GM19463 (cell line): ENCODE results near the gene VDAC1.

Experiments used
- ATAC-seq: cut with Tn5 transposase; IDR thresholded peaks from one replicate; pipeline ENCODE4 v1.9.1; 2021; ENCODE audit warnings: mild to moderate bottlenecking, moderate library complexity; ENCODE audit not compliant: unreplicated experiment

VDAC1 gene

DNA sequence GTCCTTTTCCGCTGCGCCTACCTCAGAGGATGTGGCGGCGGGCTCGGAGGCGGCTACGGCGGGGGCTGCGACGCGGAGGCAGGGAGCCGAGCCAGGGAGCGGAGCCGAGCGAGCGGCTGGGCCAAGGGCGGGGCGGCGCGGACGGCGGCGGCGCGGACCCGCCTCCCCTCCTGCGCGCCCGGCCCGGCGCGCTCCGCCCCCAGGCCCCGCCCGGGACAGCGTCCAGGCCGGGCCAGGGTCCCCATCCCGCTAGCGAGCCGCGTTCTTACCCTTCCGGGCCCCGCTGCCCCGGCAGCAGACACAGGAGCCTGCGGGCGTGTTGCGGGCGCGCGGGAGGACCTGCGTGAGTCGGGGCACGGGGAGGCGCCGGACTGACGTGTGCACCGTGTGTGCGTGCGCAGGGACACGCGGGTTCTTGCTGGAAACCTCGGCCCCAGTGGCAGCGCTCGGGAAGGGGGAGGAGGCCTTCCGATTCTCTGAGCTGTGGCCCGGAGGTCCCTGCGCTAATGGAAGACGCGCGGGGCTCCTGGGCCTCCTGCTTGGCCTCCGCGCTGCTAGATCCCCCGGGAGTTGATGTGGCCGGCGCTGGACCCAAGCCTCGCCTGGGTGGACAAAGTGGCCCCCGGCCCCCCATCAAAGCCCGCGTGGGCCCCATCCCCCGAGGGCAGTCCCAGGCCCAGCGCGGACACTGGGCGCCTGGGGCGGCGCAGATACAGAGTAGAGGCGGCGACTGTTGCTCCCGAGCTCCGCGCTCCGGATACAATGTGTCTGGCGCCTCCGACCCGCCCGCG lies at the start of gene VDAC1:
Gene VDAC1 (minus strand): TSS at position 350 of the 791 bp plus-strand sequence. CDS start 11,963 bp downstream, outside the sequence.
- ATAC-seq = peak; percentile 80

GRCh38 chr5:134053840-134054338 lies 49.1 kb upstream of the VDAC1 start:
- ATAC-seq = no peak

GRCh38 chr5:134053314-134053839 lies 48.6 kb upstream of the VDAC1 start:
- no peak for ATAC-seq

GRCh38 chr5:134051305-134051704 lies 46.5 kb upstream of the VDAC1 start:
- ATAC-seq = no peak

DNA sequence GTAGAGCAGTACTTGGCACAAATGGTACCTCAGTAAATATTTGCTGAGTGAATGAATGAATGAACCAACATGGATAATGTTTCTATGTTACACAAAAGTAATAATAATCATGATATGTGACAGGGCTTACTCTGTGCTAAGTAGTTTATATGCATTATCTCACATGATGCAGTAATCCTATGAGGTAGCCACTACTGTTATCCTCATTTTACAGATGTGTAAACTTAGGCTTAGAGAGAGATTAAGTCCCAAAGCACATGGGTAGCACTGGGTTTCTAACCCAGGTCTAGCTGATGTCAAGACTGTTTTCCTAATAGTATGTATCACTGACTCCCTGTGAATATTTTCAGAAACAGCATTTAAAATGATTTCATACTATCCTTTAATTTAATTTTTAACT lies 44.1 kb upstream of the VDAC1 start:
- no peak for ATAC-seq

GRCh38 chr5:134047687-134048056 lies 42.9 kb upstream of the VDAC1 start:
- no peak for ATAC-seq

- ATAC-seq = no peak
Observed at GRCh38 chr5:134046801-134047686, 42.3 kb upstream of the VDAC1 start.

DNA sequence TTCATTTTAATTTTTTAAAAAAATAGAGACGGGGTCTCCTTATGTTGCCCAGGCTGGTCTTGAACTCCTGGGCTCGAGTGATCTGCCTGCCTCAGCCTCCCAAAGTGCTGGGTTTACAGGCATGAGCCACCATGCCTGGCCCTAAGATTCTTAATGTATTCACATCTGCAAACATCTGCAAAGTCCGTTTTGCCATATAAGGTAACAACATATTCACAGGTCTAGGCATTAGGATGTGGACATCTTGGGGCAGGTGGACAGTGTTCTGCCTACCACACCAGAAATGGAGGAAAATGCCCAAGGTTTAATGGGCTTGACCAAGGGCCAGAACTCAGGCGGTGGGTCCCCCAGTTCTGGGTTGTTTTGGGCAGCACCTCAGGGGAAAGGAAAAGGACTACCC lies 41.6 kb upstream of the VDAC1 start:
- no peak for ATAC-seq

DNA sequence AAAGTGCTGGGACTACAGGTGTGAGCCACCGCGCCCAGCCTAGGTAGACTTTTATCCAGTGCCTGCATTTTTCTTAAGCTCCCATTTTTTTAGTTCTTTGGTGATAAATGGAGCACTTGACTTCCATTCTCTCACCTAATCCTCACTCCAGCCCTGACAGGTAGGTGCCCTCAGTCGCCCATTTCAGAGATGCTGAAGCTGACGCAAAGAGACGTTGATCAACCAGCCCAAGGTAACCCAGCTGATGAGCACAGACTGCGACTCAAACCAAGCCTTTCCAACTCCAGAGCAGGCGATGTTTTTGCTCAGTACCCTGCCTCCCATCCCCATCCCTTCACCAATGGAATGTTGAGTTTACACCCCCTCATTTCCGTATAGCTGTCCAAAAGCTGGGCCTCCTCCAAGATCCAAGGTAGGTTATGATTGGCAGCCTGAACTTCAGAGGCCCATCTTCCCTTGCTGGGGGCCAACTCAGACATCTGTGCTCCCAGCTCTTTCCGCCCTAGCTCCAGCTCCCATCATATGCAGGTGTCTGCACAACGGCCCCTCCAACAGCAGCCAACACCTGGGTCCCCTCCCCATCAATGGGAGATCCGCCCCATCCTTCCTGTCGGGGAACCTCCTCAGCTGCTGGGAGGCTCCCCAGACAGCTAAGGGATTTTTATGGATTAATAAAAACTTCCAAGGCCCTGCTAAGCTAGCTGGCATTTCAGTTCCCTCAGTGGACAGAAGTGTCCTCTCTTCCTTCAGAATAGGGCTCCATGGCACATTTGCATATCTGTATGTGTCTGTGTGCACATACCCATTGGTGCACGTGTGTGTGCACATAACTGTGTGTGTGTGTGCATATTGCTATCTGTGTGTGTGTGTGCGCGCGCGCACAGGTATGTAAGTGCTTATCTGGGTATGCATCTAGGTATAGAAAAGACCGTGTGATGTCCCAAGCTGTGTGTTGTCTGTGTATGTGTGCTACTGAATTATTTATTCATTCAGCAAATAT lies 39.3 kb upstream of the VDAC1 start:
- ATAC-seq = no peak

GRCh38 chr5:134041570-134042411 lies 37.0 kb upstream of the VDAC1 start:
- ATAC-seq = peak; percentile 86

GRCh38 chr5:134038138-134038537 lies 33.4 kb upstream of the VDAC1 start:
- no peak for ATAC-seq

GRCh38 chr5:134037160-134037559 lies 32.4 kb upstream of the VDAC1 start:
- ATAC-seq = no peak

- no peak for ATAC-seq
Observed at GRCh38 chr5:134034326-134034725, 29.6 kb upstream of the VDAC1 start.

DNA sequence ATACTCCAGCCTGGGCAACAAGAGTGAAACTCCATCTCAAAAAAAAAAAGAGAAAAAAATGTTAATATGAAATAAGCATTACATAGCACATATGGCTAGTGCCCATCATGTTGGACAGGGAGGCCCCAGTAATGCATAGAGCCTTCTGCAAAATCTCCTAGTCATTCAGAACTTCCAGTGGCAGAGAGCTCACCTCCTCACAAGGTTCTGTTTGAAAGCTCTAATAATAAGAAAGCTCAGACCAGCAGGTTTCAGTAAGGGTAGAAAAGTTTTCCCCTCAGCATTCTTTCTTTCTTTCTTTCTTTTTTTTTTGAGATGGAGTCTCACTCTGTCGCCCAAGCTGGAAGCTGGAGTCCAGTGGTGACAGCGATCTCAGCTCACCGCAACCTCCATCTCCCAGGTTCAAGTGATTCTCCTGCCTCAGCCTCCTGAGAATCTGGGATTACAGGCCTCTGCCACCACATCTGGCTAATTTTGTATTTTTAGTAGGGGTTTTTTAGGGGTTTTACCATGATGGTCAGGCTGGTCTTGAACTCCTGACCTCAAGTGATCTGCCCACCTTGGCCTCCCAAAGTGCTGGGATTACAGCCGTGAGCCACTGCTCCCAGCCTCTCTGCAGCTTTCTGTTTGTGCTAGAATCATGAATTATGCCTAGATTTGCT lies 25.7 kb upstream of the VDAC1 start:
- peak; percentile 52 for ATAC-seq

GRCh38 chr5:134029156-134029555 lies 24.4 kb upstream of the VDAC1 start:
- ATAC-seq = no peak

DNA sequence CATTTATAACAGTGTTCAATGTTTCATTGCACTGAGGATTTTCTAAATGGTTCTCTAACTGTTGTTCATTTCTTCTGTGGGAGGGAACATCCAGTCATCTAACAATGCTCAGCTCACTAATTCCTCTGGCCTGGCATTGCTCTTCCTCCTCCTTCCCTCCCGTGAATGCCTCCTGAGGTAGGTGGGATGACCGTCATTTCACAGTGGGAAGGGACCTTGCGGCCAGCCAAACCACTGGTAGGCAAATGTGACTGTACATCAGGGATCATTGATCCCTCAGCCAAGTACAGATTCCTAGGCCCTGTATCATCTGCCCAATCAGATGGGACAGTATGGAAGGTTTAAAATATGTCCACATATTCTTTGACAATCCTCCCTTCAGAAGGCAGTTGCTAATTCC lies 23.7 kb upstream of the VDAC1 start:
- ATAC-seq = no peak

DNA sequence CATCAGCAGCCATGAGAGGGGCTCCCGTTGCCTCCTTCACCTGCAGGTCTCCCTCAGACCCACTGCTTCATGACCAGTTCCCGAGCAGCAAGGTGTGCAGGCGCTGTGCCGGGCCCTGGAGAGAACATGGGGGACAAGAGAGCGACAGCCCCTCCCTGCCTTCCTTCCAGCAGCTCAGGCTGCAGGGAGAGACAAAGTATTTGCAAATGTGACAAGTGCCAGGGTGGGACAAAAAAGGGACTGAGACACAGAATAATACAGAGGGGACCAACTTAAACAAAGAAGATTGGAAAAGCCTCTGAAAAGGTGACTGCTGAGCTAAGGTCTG lies 22.5 kb upstream of the VDAC1 start:
- no peak for ATAC-seq

DNA sequence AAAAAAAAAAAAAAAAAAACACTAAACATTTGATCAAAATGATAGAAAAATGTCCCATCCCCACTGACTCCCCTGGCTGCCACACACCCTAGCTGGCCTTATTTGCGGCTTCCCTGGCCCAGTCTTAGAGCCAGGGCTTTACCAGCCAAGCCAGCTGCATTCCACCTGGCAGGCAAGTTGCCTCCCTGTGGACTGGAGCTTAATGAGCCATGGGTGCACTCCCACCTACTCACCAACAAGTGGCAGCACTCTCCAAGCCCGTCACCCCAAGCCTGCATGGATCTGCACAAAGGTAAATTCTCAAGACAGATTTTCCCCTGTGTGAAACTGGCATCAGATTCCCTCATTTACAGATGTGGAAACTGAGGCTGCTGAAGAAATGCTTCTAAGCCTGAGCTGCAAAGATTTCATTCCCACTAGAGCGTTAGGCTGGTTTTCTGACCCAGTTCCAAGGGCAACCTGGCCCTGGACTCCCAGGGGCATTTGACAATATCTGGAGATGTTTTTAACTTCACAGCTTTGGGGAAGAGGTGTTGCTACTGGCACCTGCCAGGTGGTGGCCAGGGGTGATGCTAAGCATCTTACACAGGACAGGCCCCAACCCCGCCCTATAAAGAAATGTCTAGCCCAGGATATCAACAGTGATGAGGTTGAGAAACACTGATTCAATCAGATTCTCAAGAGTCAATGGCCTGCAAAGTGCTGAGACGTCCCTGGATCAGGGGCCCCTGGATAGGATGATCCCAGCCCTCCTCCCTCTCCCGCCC lies 21.9 kb upstream of the VDAC1 start:
- ATAC-seq = peak; percentile 80
